Measurements from ENCODE around the gene FAM120A. TPM values are rescaled to one million over a fixed set of nuclear protein-coding genes. Genes with fewer than 3 reads are reported as not detected.

The FAM120A gene
- polyA plus RNA-seq, 1 experiment = 83.7 TPM

GRCh38 chr9:93541005-93541404, 89.5 kb downstream of the FAM120A start:
- ChIA-PET POLR2A (interaction anchor here (0.6 kb wide), 1 partner anchor 650 kb away, joined by 3 read pairs; no protein-coding TSS in a partner anchor), CTCF (interaction anchor here (1.2 kb wide), 1 partner anchor 25 kb away, joined by 7 read pairs; no protein-coding TSS in a partner anchor)
- Histone ChIP-seq H3K27ac (ENCODE audit: low read depth, low read length) (no peak overlapping the region), H3K9me3 (ENCODE audit: control insufficient read depth, insufficient read depth, low read length) (no peaks in the 10 kb centered on the region), H3K27me3 (ENCODE audit: control insufficient read depth, insufficient read depth, low read length) (no peaks in the 10 kb centered on the region), H3K4me3 (ENCODE audit: low read depth, low read length) (no peak overlapping the region)
- no peak for TF ChIP-seq CTCF (IDR thresholded peaks at IDR 0.05; ENCODE audit: low read depth, low read length)
- DNase-seq (ENCODE audit: low read depth, low spot score) = no peak

- TF ChIP-seq CTCF (IDR thresholded peaks at IDR 0.05; ENCODE audit: low read depth, low read length) = no peak
- ChIA-PET CTCF (interaction anchor here (1.2 to 6.2 kb wide), 2 partner anchors 24 to 25 kb away, joined by 7 to 48 read pairs; no protein-coding TSS in a partner anchor), POLR2A (interaction anchor here (0.6 kb wide), 1 partner anchor 651 kb away, joined by 3 read pairs; no protein-coding TSS in a partner anchor)
- Histone ChIP-seq H3K27me3 (ENCODE audit: control insufficient read depth, insufficient read depth, low read length) (no peaks in the 10 kb centered on the region), H3K9me3 (ENCODE audit: control insufficient read depth, insufficient read depth, low read length) (no peaks in the 10 kb centered on the region), H3K27ac (ENCODE audit: low read depth, low read length) (no peak overlapping the region), H3K4me3 (ENCODE audit: low read depth, low read length) (no peak overlapping the region)
- DNase-seq (ENCODE audit: low read depth, low spot score) = no peak
These were observed 90.3 kb downstream of the FAM120A start for GRCh38 chr9:93541581-93542349.

GRCh38 chr9:93543117-93543516, 91.6 kb downstream of the FAM120A start:
- ChIA-PET POLR2A (no interaction called here), CTCF (interaction anchor here (6.2 kb wide), 1 partner anchor 23 kb away, joined by 48 read pairs; no protein-coding TSS in a partner anchor)
- no peak for DNase-seq (ENCODE audit: low read depth, low spot score)
- Histone ChIP-seq H3K4me3 (ENCODE audit: low read depth, low read length) (no peak overlapping the region), H3K27me3 (ENCODE audit: control insufficient read depth, insufficient read depth, low read length) (no peaks in the 10 kb centered on the region), H3K27ac (ENCODE audit: low read depth, low read length) (no peak overlapping the region), H3K9me3 (ENCODE audit: control insufficient read depth, insufficient read depth, low read length) (no peaks in the 10 kb centered on the region)
- no peak for TF ChIP-seq CTCF (IDR thresholded peaks at IDR 0.05; ENCODE audit: low read depth, low read length)

GRCh38 chr9:93546356-93546755, 94.9 kb downstream of the FAM120A start:
- CTCF ChIA-PET = interaction anchor here (6.2 kb wide), 1 partner anchor 20 kb away, joined by 48 read pairs; no protein-coding TSS in a partner anchor
- Histone ChIP-seq H3K9me3 (ENCODE audit: control insufficient read depth, insufficient read depth, low read length) (no peaks in the 10 kb centered on the region), H3K27ac (ENCODE audit: low read depth, low read length) (no peak overlapping the region), H3K4me3 (ENCODE audit: low read depth, low read length) (no peak overlapping the region), H3K27me3 (ENCODE audit: control insufficient read depth, insufficient read depth, low read length) (no peaks in the 10 kb centered on the region)
- TF ChIP-seq CTCF (IDR thresholded peaks at IDR 0.05; ENCODE audit: low read depth, low read length) = no peak
- DNase-seq (ENCODE audit: low read depth, low spot score) = no peak
- POLR2A ChIA-PET = no interaction called here

GRCh38 chr9:93549611-93550010, 98.1 kb downstream of the FAM120A start:
- Histone ChIP-seq H3K27me3 (ENCODE audit: control insufficient read depth, insufficient read depth, low read length) (no peaks in the 10 kb centered on the region), H3K9me3 (ENCODE audit: control insufficient read depth, insufficient read depth, low read length) (no peaks in the 10 kb centered on the region), H3K27ac (ENCODE audit: low read depth, low read length) (no peak overlapping the region), H3K4me3 (ENCODE audit: low read depth, low read length) (no peak overlapping the region)
- no peak for TF ChIP-seq CTCF (IDR thresholded peaks at IDR 0.05; ENCODE audit: low read depth, low read length)
- ChIA-PET POLR2A (no interaction called here), CTCF (interaction anchor here (2.3 kb wide), 1 partner anchor 17 kb away, joined by 21 read pairs; no protein-coding TSS in a partner anchor)
- no peak for DNase-seq (ENCODE audit: low read depth, low spot score)

Data from AG04450 (cell line).